HG03354 (cell line): ENCODE results near the gene CD300E.
"Not testable (repeated sequence)": the region's sequence is repeated elsewhere in the genome, so short reads cannot be mapped to it uniquely, and the experiment has no call there.

Experiments used
- ATAC-seq: cut with Tn5 transposase; IDR thresholded peaks from one replicate; pipeline ENCODE4 v1.9.1; 2021; ENCODE audit warnings: mild to moderate bottlenecking; ENCODE audit not compliant: unreplicated experiment, poor library complexity, severe bottlenecking

Gene CD300E

GRCh38 chr17:74603037-74603635 lies 20.4 kb downstream of the CD300E start:
- ATAC-seq, result no peak

- no peak for ATAC-seq
These were observed 21.5 kb downstream of the CD300E start for GRCh38 chr17:74601944-74602572.

GRCh38 chr17:74599448-74599939 lies 24.0 kb downstream of the CD300E start:
- no peak for ATAC-seq

- no peak for ATAC-seq
These were observed 24.5 kb downstream of the CD300E start for GRCh38 chr17:74599023-74599399.

GRCh38 chr17:74598346-74599022 lies 25.1 kb downstream of the CD300E start:
- no peak for ATAC-seq

- ATAC-seq, result no peak
These were observed 26.3 kb downstream of the CD300E start for GRCh38 chr17:74597069-74597790.

DNA sequence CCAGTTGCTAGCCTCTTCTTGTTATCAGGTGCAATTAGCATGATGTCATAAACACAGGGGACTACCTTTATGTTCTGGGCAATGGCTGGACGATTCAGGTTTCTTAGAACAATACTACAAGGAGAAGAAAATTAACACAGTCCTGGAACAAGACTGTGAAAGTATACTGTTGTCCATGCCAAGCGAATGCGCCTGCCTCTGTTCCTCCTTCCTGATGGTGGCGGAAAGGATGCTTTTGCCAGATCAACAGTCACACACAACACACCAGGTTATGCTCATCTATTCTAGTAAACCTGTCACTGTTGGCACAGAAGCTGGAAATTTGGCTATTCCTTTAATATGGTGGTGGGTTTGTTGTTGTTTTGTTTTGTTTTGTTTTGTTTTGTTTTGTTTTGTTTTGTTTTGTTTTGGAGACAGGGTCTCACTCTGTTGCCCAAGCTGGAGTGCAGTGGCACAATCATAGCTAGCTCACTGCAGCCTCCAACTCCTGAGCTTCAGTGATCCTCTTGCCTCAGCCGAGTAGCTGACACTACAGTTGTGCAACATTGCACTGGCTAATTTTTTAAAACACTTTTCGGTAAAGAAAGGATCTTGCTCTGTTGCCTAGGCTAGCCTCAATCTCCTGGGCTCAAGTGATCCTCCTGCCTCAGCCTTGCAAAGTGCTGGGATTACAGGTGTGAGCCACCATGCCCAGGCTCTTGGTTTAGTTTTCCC lies 28.3 kb downstream of the CD300E start:
- ATAC-seq, result no peak

DNA sequence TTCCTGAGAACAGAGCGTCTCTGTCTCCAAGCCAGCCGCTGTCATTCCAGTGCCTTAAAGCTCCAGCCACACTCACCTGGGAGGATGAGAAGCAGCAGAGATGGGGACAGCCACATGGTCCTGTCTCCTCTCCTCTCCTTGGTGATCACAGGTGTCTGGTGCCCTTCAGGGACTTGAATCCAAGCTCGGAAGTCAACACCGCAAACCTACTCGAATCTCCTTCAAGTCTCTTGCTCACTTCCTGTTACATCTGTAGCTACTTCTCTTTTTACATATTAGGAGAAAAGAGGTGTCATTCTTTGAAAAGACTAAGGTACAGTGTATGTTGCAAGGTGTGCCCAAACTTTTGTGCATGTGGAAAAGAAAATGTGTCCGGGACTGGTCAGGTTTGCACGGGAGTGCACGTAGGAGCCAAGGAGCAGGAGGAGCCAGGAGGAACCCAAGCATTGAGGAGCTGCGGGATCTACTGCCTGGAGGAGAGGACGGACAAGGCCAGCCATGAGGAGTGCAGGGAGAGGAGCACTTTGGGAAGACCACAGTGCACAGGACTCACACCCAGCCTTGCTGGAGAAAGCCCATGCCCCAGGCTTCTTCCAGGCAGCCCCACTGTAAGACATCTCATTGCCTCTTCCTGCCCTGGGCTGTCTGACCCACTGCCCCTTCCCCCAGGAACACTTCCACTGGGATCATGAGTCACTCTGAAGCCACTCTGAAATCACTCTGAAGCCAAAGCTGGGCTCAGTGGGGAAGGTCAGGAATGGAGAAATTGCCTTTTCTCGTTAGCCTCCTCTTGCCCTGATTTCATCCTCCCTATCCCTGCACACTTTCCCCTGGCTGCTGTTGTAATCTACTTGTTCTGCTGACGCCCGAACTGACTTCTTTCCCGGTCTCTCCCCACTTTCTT lies 31.2 kb downstream of the CD300E start, which contains the start of gene CD300LD:
Gene CD300LD, minus strand, starts transcription at position 197 of the 904 bp plus-strand sequence. Its CDS starts 81 bp downstream, at position 116.
- ATAC-seq, result no peak

GRCh38 chr17:74591503-74591902 lies 32.0 kb downstream of the CD300E start:
- no peak for ATAC-seq

DNA sequence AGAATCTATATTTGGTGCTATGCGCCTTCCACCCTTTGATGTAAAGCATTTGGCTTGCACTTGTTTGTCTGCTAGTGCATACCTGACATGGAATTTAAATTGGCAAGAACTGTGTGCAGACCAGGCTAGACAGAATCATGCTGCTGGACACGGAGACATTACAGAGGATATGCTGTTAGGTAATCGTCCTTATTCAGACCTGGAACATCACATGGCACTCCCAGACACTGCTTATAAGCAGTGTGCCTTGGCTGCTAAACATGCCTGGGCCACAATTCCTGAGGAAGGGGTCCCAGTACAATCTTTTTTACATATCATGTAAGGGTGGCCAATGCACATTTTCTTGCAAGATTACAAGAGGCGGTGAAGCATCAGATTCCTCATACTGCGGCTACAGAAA lies 37.8 kb downstream of the CD300E start:
- no peak for ATAC-seq

GRCh38 chr17:74584292-74585060 lies 39.1 kb downstream of the CD300E start:
- ATAC-seq, result no peak

- no peak for ATAC-seq
These were observed 40.9 kb downstream of the CD300E start for GRCh38 chr17:74582633-74583032.

DNA sequence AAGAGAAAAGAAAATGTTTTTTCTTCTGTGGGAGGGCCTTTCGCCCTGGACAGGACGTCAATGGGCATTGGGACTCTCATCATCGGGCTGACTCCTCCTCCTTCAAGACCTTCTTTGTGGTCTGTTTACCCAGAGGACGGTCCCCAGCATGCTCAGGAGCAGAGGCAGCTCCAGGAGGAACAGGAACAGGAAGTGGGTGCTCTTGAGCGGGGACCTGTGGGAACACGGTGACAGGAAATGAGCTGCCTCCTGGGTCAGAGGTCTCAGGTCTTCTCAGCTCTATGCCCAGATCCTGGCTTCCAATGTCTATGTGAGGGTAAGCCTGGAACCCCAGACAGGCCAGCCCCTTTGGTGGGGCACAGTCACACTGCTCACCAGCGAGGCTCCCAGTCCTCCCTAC lies 43.6 kb downstream of the CD300E start:
- no peak for ATAC-seq

DNA sequence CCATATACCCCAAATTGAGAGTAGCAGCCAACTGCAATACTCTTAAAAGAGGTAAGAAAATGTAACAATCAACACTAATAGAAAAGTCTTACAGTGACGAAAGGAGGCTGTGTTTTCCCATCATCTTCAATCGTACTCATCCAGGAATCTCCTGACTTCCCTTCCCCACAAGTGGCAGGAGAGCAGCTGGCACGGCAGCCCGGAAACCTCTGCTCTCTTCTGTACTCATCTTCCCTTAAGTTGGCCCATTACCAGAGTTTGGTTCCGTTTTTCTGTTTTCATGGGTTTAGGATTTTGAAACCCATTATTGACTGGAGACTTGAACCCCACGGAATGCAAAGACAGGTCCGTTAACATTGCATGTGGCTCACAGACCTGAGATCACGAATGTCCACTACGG lies 44.6 kb downstream of the CD300E start:
- ATAC-seq, result no peak

GRCh38 chr17:74574489-74575142 lies 48.9 kb downstream of the CD300E start:
- no peak for ATAC-seq

DNA sequence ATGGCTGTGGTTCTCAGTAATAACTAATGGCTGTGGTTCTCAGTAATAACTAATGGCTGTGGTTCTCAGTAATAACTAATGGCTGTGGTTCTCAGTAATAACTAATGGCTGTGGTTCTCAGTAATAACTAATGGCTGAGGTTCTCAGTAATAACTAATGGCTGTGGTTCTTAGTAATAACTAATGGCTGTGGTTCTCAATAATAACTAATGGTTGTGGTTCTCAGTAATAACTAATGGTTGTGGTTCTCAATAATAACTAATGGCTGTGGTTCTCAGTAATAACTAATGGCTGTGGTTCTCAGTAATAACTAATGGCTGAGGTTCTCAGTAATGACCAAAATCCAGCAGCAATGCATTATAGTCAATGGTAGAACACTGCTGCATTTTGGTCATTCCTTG lies 49.9 kb downstream of the CD300E start:
- not testable (repeated sequence) for ATAC-seq

DNA sequence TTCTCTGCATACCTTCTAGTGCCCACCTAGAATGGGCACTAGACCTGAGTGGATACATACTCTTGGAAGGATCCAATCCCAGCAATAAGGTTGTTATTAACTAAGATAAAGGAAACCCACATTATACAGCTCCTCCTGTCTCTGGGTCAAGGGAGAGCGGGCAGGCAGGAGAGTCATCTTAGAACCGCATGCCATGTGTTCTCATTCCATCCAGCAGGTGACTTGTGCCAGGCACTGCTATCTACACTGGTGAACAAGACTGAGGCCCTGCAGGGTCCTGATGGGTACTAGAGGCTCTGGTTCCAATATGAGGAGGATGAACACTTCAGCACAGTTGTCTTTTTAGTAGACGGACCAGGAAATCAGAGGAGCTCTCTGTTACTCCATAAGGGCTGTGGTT lies 50.4 kb downstream of the CD300E start:
- no peak for ATAC-seq
